Stimulated activated effector memory CD8-positive, alpha-beta T cell treated with anti-CD3 and anti-CD28 coated beads, Interleukin-12 subunit alpha, Interleukin-12 subunit beta, amount 100 ng/mL, for 72 hours (primary cell): ENCODE measurements around the gene NOTCH1.
A peak's percentile ranks its signal among the peaks of the same experiment; 100 is the strongest.

Experiments
- ATAC-seq: fragments of 150-1000 bp; cut with Tn5 transposase; 2 replicates; pipeline ENCODE4 v1.10.0; 2021
- DNase-seq, 2 donors: peaks; one replicate each; pipeline ENCODE4 v3.0.0; 2021 to 2022; ENCODE audit warnings: low spot score in 2 of 2
- H3K27ac Mint-ChIP-seq: one replicate; pipeline ENCODE4 v1.8.0; 2022; ENCODE audit warnings: mild to moderate bottlenecking, mixed read lengths
- H3K36me3 Mint-ChIP-seq: one replicate; pipeline ENCODE4 v1.8.0; 2022; ENCODE audit warnings: mild to moderate bottlenecking, mixed read lengths
- H3K4me1 Mint-ChIP-seq: one replicate; pipeline ENCODE4 v1.8.0; 2022; ENCODE audit warnings: mixed read lengths
- H3K4me3 Mint-ChIP-seq: one replicate; pipeline ENCODE4 v1.8.0; 2022; ENCODE audit warnings: mild to moderate bottlenecking, mixed read lengths
- H3K9me3 Mint-ChIP-seq: one replicate; pipeline ENCODE4 v1.8.0; 2022; ENCODE audit warnings: mixed read lengths

Gene NOTCH1

DNA sequence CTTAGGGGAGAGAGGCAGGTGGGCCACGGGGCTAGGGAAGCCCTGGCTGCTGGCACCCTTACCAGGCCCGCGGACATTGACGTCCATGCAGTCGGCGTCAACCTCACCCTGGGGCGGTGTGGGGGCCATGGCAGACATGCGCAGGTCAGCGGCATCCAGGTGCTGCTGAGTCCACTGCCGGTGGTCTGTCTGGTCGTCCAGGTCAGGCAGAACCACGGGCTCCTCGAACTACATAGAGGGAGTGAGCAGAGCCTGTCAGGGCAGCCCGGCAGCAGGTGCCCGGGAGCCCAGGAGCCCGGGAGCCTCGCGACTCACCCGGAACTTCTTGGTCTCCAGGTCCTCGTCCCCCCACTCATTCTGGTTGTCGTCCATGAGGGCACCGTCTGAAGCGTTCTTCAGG lies 44.2 kb downstream of the NOTCH1 start:
- Mint-ChIP-seq H3K4me1 (no peaks in the 10 kb centered on the region), H3K27ac (no peak overlapping the region), H3K36me3 (peaks cover 92% of the 10 kb centered on the region), H3K4me3 (no peak overlapping the region), H3K9me3 (no peaks in the 10 kb centered on the region)
- DNase-seq = no peak
- no peak for ATAC-seq

GRCh38 chr9:136499935-136500910 lies 45.6 kb downstream of the NOTCH1 start:
- H3K4me3 Mint-ChIP-seq = no peak overlapping the region
- peaks cover 92% of the 10 kb centered on the region for H3K36me3 Mint-ChIP-seq
- DNase-seq (no peak), ATAC-seq (no peak)
- H3K4me1 Mint-ChIP-seq = no peaks in the 10 kb centered on the region
- H3K27ac Mint-ChIP-seq = no peak overlapping the region
- no peaks in the 10 kb centered on the region for H3K9me3 Mint-ChIP-seq

- Mint-ChIP-seq H3K27ac (no peak overlapping the region), H3K9me3 (no peaks in the 10 kb centered on the region), H3K4me1 (no peaks in the 10 kb centered on the region), H3K36me3 (peaks cover 94% of the 10 kb centered on the region), H3K4me3 (no peak overlapping the region)
- ATAC-seq = no peak
- DNase-seq = no peak
Observed at GRCh38 chr9:136499071-136499934, 46.5 kb downstream of the NOTCH1 start.

GRCh38 chr9:136497916-136498695 lies 47.7 kb downstream of the NOTCH1 start:
- Mint-ChIP-seq H3K9me3 (no peaks in the 10 kb centered on the region), H3K36me3 (peaks cover 88% of the 10 kb centered on the region), H3K4me3 (no peak overlapping the region), H3K4me1 (no peaks in the 10 kb centered on the region), H3K27ac (peak overlapping the region; percentile 37)
- no peak for DNase-seq
- no peak for ATAC-seq

DNA sequence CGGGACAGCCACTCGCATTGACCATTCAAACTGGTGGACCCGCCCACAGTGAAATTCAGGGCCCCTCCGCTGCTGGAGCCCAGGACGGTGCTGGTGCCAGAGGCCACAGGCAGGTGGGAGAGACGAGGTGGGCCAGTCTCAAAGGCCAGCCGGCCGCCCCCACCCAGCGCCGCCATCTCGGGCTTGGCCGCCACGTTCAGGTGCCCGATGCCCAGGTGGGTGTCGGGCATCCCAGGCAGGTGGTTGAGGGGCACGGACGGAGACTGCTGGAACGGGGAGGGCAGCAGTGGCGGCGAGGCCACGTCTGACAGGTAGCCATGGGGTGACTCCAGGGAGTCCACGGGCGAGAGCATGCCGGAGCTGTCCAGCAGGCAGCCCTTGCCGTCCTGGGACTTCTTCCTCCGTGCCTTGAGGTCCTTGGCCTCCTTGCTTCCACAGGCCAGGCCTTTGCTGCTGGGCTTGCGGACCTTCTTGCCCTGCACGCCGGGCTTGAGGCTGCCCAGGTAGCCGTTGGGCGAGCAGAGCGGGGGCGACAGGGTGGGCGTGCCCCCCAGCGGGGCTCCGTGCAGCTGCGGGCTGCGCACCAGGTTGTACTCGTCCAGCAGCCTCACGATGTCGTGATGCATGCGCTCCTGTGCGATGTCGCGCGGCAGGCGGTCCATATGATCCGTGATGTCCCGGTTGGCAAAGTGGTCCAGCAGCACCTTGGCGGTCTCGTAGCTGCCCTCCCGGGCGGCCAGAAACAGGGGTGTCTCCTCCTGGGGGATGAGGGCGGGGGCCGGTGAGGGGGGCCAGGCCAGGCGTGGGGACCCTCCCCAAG lies 48.8 kb downstream of the NOTCH1 start:
- Mint-ChIP-seq H3K9me3 (no peaks in the 10 kb centered on the region), H3K4me1 (no peaks in the 10 kb centered on the region), H3K36me3 (peaks cover 80% of the 10 kb centered on the region), H3K4me3 (no peak overlapping the region), H3K27ac (no peak overlapping the region)
- ATAC-seq (no peak), DNase-seq (no peak)

DNA sequence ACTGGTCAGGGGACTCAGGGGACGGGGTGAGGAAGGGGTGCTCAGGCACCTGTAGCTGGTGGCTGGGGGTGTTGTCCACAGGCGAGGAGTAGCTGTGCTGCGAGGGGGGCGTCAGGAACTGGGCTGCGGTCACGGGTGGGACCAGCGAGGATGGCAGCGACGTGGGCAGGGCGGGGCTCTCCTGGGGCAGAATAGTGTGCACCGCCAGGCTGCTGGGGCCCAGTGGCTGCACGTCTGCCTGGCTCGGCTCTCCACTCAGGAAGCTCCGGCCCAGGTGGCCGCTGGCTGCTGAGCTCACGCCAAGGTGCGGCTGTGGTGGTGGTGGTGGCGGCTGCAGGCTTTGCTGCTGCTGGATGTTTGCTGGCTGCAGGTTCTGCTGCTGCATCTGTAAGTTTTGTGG lies 49.7 kb downstream of the NOTCH1 start:
- Mint-ChIP-seq H3K27ac (peak overlapping the region; percentile 63), H3K9me3 (no peaks in the 10 kb centered on the region), H3K4me1 (no peaks in the 10 kb centered on the region), H3K36me3 (peaks cover 71% of the 10 kb centered on the region), H3K4me3 (no peak overlapping the region)
- ATAC-seq (no peak), DNase-seq (no peak)

DNA sequence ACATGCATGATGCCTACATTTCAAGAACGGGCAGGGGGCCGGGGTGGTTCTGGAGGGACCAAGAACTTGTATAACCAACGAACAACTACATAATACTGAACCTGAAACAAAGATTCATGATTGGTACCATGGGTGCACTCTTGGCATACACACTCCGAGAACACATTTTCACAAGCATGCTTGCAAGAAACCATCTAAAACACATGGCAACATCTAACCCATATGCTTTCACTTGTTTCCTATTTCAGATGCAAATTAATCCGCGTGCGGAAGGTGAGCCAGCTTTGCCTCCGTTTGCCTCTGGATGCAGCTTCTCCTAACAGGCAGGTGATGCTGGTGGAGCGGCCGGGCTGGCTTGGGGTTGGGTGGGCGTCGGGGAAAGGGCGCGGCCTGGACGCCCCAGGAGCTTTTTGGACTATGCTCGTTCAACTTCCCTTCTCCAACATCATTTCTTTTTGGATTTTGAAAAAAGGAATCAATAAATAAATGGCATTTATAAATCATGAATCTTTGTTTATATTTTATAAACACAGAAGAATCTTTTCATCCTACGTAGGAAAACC lies 50.5 kb downstream of the NOTCH1 start:
- no peak overlapping the region for H3K4me3 Mint-ChIP-seq
- no peak for ATAC-seq

GRCh38 chr9:136494531-136495215 lies 51.2 kb downstream of the NOTCH1 start:
- DNase-seq (no peak), ATAC-seq (no peak)
- no peak overlapping the region for H3K27ac Mint-ChIP-seq
- peaks cover 56% of the 10 kb centered on the region for H3K36me3 Mint-ChIP-seq
- H3K4me3 Mint-ChIP-seq = no peak overlapping the region
- no peaks in the 10 kb centered on the region for H3K9me3 Mint-ChIP-seq
- no peaks in the 10 kb centered on the region for H3K4me1 Mint-ChIP-seq

More for the DNA sequence above, 50.5 kb downstream of the NOTCH1 start:
- H3K4me1 Mint-ChIP-seq = no peaks in the 10 kb centered on the region
- no peak for DNase-seq
- H3K9me3 Mint-ChIP-seq = no peaks in the 10 kb centered on the region
- no peak overlapping the region for H3K27ac Mint-ChIP-seq
- H3K36me3 Mint-ChIP-seq = peaks cover 63% of the 10 kb centered on the region

DNA sequence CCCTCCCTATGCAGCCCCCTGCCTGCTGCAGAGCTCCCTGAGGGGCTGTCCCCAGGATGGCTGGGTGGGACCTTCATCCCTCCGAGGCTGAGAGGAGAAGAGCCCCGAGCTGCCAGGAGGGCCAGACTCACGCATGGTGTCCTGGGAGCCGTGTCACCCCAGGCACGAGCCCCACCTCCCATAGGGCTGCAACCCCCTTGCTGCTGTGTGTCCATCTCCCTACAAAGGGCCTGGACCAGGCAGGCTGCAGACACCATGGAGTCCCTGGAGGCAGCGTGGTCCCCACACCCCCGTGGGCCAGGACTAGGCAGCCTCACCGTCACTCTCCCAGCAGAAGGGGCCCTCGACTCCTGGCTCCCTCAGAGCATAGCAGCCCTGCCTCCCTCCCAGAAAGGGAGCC lies 51.8 kb downstream of the NOTCH1 start:
- Mint-ChIP-seq H3K27ac (no peak overlapping the region), H3K36me3 (peaks cover 50% of the 10 kb centered on the region), H3K4me3 (no peak overlapping the region), H3K4me1 (no peaks in the 10 kb centered on the region), H3K9me3 (no peaks in the 10 kb centered on the region)
- ATAC-seq (no peak), DNase-seq (no peak)

GRCh38 chr9:136493567-136493971 lies 52.3 kb downstream of the NOTCH1 start:
- Mint-ChIP-seq H3K4me1 (no peaks in the 10 kb centered on the region), H3K4me3 (no peak overlapping the region), H3K27ac (no peak overlapping the region), H3K36me3 (peaks cover 46% of the 10 kb centered on the region), H3K9me3 (no peaks in the 10 kb centered on the region)
- ATAC-seq (no peak), DNase-seq (no peak)

- Mint-ChIP-seq H3K4me1 (no peaks in the 10 kb centered on the region), H3K9me3 (no peaks in the 10 kb centered on the region), H3K27ac (peak overlapping the region; percentile 54), H3K4me3 (no peak overlapping the region), H3K36me3 (peaks cover 41% of the 10 kb centered on the region)
- no peak for ATAC-seq
- DNase-seq = no peak
Observed at GRCh38 chr9:136492978-136493522, 52.8 kb downstream of the NOTCH1 start.

DNA sequence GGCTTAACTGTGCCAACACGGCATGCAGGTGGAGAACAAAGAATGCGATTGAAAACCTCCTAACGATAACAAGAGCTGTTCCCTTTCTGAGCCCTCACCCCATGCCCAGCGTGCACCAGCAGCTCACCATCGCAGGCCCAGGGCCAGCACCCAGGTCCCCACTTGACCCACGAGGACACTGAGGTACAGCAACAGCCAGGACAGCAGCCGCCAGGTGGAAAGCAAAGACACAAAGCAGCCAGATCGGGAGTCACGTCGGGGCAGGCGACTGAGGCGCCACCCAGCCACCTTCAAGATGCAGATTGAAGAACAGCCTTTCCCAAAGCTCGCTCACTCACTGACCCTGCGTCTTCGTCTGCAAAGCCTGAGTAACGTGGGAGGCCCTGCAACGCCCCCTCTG lies 56.1 kb downstream of the NOTCH1 start:
- H3K27ac Mint-ChIP-seq = no peak overlapping the region
- peaks cover 17% of the 10 kb centered on the region for H3K36me3 Mint-ChIP-seq
- ATAC-seq = no peak

More for the DNA sequence above, 56.1 kb downstream of the NOTCH1 start:
- peaks cover 11% of the 10 kb centered on the region for H3K4me1 Mint-ChIP-seq
- H3K9me3 Mint-ChIP-seq = no peaks in the 10 kb centered on the region
- no peak for DNase-seq
- no peak overlapping the region for H3K4me3 Mint-ChIP-seq
